GM19395 (cell line): ENCODE measurements around the gene REXO1.
"Not testable (repeated sequence)": the region's sequence is repeated elsewhere in the genome, so short reads cannot be mapped to it uniquely, and the experiment has no call there.

ENCODE experiments used
- ATAC-seq: cut with Tn5 transposase; IDR thresholded peaks from one replicate; pipeline ENCODE4 v1.9.1; 2021; ENCODE audit warnings: mild to moderate bottlenecking, moderate library complexity; ENCODE audit not compliant: unreplicated experiment

The REXO1 gene

GRCh38 chr19:1848399-1849131 is at the start of gene REXO1:
TSS of gene REXO1 (minus strand) at chr19:1848483. CDS start at chr19:1848358, 125 bp downstream.
- peak; percentile 68 for ATAC-seq

- ATAC-seq: no peak
These were observed 48.2 kb upstream of the REXO1 start for GRCh38 chr19:1896508-1896907.

- no peak for ATAC-seq
These were observed 45.5 kb upstream of the REXO1 start for GRCh38 chr19:1893791-1894190.

- no peak for ATAC-seq
These were observed 41.6 kb upstream of the REXO1 start for GRCh38 chr19:1889907-1890306.

GRCh38 chr19:1888385-1888784 is 40.1 kb upstream of the REXO1 start:
- ATAC-seq: no peak

- ATAC-seq: not testable (repeated sequence)
These were observed 38.1 kb upstream of the REXO1 start for GRCh38 chr19:1886360-1886759.

- peak; percentile 70 for ATAC-seq
These were observed 37.3 kb upstream of the REXO1 start, which contains the start of gene ABHD17A for GRCh38 chr19:1885398-1886119. TSS of gene ABHD17A (minus strand) at chr19:1885496. CDS start at chr19:1881566, 3,930 bp downstream.

- peak; percentile 31 for ATAC-seq
These were observed 36.5 kb upstream of the REXO1 start for GRCh38 chr19:1884719-1885334.

GRCh38 chr19:1884291-1884718 is 36.0 kb upstream of the REXO1 start:
- ATAC-seq: no peak

- ATAC-seq: no peak
These were observed 35.5 kb upstream of the REXO1 start for GRCh38 chr19:1883784-1884183.

- no peak for ATAC-seq
These were observed 34.8 kb upstream of the REXO1 start for GRCh38 chr19:1882786-1883692.

GRCh38 chr19:1882089-1882785 is 34.0 kb upstream of the REXO1 start:
- no peak for ATAC-seq

- ATAC-seq: not testable (repeated sequence)
These were observed 33.3 kb upstream of the REXO1 start for GRCh38 chr19:1881393-1882088.

GRCh38 chr19:1880611-1881392 is 32.5 kb upstream of the REXO1 start:
- no peak for ATAC-seq

- not testable (repeated sequence) for ATAC-seq
These were observed 31.7 kb upstream of the REXO1 start for GRCh38 chr19:1879982-1880381.

- ATAC-seq: not testable (repeated sequence)
These were observed 30.3 kb upstream of the REXO1 start for GRCh38 chr19:1878583-1878982.

GRCh38 chr19:1877280-1877660 is 29.0 kb upstream of the REXO1 start:
- ATAC-seq: not testable (repeated sequence)

GRCh38 chr19:1876496-1877279 is 28.4 kb upstream of the REXO1 start:
- peak; percentile 11 for ATAC-seq
